NAMALWA (cell line): ENCODE data around the gene B3GAT2.

Experiments used
- DNase-seq: peaks from one replicate; pipeline ENCODE4 v3.0.0-alpha.2; 2015; ENCODE audit warnings: low spot score

Gene B3GAT2

DNA sequence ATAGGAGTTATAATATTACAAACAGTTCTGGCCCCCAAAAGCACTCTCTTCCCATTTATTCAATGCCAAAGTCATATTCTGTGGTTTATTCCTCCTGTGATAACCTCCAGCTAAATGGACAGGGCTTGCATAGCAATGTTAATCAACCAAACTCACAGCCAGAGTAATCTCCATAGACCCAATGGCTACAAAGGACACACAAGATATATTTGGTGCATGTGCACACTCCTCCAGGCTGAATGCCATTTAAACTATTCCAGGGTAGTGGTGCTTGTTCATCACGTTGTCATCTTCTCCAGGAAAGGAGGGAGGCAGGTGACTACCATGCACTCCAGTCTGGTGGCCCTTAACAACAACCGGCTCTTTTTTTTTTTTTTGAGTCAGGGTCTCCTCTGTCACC lies 56.8 kb downstream of the B3GAT2 start:
- no peak for DNase-seq

DNA sequence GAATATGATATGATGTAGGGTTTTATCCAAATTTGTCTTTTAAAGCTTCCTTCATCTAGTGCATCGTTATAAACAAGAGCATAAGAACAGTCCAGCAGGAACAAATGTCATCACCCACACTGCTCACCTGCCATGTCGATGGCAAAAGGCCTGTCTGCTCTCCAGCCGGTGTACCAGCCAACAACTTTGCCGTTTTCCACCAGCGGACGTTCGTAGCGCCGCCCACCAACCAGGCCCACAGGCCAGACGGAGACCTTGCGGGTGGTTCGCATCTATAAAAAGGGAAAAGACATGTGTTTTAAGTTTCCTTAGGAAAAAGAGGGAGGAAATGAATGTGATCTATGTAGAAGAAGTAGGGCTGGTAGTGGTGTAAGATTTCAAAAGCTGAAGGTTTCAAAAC lies 62.9 kb downstream of the B3GAT2 start:
- no peak for DNase-seq

DNA sequence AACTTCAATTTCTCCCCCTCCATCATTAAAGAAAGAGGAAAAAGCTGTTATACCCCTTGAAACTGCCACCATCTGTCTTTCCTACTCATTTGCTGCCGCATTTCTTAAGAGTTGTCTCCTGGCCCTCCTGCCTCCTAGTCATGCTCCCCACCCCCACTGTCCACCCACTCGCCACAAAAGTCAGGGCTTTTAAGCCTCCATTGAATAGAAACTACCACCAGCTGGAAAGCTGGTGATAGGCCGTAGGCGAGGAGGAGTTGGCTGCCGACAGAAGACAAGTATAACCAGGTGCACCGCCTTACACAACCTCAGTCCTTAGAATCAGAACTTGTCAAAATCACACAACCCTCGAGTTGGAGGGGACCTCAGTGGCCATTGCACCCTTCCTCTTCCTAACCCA lies 67.6 kb downstream of the B3GAT2 start:
- no peak for DNase-seq

DNA sequence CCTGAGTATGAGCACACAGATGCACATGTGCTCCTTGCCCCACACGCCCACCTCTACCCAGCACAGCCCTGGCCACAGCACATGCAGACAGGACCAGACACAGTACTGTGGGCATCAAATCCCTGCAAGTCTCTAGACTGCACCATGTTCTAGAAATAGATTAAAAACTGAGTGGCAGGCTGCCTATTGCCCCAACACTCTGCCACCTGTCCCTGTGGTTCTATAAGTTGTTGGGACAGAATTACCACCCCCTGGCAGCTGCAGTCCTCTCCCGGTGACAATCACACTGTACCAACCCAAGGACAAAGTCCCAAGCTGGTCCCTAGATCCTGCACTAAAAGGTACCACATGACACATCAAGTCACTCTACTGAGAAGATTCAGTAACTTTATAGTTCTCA lies 70.2 kb downstream of the B3GAT2 start:
- DNase-seq: no peak

DNA sequence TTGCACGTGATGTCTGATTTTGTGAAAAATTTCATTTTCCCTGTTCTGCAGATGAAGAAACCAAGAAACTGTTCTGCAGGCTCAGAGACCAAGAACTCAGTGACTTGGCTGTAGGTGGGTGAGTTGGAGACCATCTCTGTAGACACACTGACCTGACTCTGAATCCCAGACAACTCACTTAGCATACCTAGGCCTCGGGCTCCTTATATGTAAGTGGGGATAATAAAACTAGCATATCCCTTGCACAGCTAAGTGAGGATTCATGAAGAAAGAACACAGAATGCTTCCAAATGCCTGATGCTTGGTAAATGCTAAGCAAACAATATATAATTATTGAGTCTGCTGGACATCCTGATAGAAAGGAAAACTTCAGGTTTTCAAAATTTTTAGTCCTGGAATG lies 70.8 kb downstream of the B3GAT2 start:
- DNase-seq: no peak

DNA sequence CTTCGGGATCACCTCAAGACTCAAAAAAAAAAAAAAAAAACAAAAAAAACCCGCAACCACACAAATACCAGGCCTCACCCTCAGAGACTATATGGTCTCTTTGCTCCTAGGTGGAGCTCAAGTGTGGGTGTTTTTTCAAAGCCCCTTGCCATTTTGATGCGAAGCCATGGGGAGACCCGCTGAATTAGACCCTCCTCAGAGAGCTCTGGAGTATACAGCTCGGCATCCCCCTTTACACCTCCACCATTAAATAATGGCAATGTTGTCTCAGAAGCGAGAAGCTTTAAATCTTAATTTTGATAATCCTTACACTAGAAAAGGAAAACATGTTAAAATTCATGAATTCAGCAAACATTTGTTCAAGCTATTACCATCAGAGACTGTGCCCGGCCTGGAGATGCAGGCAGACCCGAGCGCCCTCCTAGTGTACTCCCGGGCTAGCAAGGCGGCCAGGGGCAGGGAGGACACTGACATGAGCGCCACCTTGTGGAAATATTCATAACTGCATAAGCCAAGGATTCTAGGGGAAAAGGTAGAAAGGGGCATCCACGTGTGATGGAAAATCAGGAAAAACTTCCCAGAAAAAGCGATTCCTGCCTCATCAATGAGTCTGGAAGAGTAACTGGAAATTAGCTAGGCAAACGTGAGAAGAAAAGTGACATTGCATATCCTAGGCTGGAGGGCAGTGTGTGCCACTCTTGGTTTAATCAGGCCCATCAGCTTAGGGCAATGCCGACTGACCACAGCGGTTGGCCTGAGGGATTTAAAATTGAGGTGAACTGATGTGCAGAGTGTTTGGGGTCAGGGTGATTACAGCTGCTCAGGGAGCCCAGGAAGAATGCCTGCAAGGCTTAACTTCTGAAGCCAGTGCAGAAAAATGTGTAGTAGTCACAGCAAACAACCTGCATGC lies 72.5 kb downstream of the B3GAT2 start:
- peak; percentile 71 for DNase-seq

DNA sequence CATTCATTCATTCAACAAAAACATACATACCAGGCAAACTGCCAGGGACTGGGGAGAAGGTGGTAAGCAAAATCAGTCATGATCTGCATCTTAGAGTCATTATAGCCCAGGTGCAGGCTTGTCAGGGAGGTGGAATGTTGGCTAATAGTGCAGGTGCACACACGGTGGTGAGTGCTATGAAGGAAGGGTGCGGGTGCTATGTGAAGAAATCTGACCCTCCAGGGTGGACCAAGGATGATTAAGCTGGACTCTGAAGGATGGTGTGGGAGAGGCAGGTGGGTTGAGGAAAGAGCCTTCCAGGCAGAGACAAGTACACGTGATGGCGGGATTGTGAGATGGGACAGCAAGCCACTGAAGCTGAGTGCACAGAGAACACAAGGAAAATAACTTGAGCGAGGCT lies 77.4 kb downstream of the B3GAT2 start:
- DNase-seq: no peak

DNA sequence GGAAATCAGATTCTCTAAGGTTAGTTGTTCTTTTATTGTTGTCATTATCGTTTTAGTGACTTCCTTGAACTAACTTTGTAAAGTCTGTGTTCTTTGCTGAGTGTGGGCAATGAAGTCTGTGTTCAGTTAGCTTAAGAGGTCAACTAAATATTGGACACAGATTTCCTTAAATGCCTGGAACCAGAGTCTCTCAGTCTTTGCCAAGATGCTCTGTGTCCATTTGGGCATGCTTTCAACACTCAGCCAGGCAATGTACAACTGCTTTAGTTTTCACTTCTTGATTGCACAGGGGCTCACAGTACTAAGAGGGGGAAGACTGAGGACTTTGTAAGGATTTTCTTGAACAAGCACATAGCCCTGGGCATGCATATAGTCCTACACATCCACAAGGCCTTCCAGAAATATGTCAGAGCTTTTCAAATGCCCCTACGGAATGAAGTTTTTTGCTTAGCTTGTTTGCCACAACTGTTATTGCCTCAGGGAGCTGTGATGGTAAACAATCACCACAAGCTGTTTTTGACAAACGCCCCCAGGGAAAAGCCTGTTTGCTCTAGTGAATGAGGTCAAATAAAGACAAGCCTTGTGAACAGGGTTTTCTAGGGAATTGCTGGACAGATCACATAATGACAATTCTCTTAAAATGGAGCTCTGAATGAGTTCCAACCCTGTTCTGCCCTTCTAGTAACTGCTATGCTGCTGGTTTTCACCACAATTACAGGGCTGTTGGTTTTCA lies 82.5 kb downstream of the B3GAT2 start:
- no peak for DNase-seq

DNA sequence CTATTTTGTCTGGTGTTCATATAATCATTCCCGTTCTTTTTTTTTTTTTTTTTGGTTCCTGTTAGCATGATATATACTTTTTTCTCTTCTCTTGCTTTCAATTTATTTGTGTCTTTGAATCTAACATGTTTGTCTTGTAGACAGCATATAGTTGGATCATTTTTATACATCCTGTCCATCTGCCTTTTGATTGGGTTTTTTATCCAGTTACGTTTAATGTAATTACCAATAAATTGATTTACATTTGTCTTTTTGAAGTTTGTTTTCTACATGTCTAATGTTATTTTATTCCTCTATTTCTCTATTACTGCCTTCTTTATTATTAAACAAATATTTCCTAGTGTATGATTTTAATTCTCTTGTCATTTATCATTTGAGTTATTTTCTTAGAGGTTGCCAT lies 84.4 kb downstream of the B3GAT2 start:
- DNase-seq: no peak

DNA sequence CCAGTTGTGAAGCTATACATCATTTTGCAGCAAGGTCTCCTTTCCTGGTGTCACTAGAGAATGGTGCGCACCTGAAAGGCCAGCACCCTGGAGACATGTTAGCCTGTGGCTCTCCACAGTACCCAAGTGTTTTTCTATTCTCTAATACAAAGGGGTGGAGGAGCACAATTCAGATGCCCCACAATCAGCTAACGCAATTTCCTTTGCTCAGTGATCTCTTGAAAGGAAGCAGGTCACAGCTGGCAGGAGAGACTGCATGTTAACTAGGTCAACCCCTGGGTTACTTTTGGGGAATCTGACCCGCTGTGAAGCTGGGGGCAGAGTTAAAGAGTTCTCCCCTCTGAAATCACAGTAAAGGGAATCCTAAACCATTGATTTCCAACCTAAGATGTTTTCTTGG lies 92.5 kb downstream of the B3GAT2 start:
- DNase-seq: peak; percentile 52

DNA sequence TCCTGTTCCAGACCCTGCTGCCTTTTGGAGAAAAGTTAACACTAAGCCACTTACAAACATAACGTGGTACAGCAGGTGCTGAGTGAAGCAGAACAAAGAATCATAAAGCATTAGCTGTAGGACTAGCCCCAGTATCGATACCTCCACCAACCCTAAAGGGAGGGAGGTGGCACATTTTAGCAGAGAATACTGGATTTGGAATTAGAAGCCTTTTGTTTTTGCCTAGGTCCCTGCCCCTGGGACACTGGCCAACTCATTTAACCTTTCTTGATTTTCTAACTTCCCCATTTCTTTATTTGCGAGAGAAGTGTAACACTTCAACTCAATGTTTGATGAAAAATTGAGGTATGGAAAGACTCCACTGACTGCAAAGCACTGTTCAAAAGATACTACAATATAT lies 93.5 kb downstream of the B3GAT2 start:
- DNase-seq: peak; percentile 42

DNA sequence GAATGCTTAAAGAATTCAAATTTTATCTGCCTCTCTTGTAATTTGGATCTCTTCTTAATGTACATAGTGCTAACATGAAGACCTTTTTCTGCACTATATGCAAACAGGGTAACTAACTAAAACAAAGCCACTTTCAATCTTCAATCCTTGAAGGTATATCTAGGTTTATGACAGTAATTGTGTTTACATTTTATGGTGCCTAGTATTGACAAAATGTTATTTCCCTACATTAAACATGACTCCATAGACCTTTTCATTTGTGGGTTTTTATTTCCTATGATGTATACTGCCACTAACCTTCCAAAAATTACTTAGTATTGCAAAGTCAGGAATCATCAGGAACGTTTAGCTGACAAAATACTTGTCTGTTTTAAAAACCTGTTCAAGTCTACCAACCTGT lies 95.9 kb downstream of the B3GAT2 start:
- DNase-seq: no peak

DNA sequence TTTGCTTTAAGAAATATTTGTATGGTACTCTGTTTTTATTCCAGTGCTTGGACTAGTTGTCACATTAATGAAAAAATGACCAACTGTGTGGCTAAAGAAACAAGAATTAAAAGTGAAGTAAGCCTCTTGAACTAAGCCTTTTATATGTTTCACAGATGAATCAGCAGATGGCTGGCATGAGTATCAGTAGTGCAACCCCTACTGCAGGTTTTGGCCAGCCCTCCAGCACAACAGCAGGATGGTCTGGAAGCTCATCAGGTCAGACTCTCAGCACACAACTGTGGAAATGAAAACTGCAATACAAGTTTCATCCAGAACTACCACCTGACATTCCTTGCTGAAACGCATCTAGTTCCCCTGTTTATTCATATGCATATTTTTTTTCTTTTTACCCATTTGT lies 96.8 kb downstream of the B3GAT2 start:
- DNase-seq: no peak

DNA sequence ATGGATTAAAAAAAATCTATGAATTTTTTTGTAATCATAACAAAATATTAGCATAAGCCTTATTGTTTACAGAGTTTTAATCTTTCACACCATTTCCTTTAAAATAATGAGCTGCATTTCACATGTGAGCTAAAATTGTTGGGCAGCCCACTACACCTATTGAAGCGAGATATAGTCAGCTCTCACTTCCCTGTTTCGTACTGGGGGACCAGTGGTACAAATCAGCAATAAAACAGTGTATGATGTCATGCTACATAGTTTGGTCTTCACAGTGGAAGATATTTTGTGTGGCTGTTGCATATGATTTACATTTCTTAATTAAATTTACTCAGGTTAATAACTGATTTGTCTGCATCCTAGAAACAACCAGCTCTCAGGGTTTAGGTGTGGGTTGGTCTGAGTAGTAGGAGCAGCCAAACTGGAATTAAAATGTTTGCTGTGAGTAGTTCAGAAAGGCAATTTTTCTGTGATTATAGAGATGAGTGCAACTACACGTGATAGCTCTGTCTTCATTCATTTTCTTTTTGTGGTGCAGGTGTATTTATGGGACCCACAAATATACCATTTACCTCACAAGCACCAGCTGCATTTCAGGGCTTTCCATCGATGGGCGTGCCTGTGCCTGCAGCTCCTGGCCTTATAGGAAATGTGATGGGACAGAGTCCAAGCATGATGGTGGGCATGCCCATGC lies 99.3 kb downstream of the B3GAT2 start:
- DNase-seq: peak; percentile 88

DNA sequence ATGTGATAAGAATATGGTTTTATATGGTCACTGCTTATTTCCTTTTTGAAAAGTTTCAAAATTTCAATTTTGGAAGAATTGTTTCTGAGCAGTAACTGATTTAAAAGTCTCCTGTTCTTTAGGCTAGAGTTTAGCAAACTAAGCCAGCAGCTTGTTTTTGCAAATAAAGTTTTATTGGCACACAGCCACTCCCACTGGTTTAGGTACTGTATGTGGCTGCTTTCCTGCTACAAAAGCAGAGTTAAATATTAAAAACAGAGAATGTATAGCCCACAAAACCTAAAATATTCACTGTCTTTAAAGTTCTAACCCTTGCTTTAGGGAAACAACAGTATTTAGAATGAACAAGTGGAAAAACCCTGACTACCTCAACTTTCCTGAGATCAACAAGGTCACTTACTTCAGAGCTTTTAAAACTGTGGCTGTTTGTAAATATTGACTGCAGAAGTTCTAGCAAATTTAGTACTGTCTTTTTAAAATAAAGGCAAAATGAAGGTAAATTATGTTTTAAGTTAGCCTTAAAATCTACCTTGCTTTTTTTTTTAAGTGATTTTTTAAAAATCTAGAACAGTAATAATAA lies 104.1 kb downstream of the B3GAT2 start:
- peak; percentile 27 for DNase-seq

DNA sequence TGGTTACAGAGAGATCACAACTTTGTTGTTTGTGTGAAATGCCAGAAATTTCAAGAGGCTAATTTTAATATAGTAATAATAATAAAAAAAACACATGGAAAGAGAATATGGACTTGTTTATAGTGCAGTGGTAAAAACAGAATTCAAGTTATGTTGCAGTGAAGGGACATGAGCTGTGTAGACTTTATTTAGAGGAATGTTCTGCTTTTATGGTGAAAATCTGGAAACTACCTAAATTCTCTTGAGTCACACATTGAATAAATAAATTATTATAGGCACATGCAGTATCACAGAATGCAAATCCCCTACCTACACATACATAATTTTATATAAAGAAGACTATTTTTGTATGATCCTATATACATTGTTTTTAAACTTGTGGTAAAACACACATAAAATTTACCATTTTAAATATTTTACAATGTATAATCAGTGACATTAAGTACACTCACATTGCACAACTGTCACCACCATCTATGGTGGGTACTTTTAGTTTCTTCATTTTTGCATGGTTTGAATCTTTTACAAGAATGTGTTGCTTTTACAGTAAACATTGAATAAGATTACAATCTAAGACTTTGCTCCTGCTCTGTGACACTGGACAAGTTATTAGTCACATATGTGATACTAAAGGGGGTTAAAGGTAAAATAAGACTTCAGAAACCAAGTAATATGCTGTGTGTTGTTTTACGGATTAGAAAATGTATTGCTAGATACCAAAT lies 107.4 kb downstream of the B3GAT2 start:
- DNase-seq: no peak

DNA sequence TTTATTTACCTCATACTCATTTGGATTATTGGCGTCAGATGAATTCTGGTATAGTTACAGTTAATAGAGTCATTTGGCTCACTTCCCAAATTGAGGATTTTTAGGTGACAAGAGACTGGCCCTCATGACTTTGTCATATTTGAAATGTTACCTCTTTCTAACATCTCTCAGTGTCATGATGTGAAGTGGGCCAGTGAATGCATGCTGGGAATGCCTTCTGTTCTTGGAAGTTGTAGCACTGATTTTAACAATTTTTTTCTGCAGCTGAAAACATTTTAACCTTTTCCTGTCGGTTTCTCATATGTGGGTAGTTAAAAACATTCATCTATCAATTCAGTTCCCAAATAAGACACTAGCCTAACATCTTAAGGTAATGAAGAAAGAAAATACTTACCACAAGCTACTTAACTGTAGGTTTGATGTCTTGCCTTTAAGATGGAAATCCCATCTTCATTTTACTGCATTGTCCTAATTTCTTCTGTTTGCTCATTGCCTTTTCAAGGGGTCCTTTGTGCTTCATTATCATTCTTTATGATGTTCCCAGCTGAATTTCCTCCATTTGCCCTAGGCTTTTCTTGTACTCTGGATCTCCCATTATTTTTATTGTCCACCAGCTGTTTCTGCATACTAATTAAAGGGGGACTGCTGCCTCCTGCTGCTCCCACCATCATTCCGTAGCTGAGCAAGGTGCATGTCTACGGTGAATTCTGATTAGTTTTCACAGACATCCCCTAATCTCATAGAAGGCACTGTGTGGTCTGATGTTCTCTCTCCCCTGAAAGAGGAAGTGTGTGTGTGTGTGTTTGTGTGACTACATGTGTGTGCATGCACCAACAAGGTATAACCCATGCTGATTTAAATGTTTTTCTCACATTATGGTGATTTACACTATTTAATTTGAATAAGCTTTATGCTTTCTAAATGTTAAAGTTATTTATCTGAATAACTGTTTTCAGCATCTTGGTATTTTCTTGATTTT lies 109.5 kb downstream of the B3GAT2 start:
- DNase-seq: no peak

DNA sequence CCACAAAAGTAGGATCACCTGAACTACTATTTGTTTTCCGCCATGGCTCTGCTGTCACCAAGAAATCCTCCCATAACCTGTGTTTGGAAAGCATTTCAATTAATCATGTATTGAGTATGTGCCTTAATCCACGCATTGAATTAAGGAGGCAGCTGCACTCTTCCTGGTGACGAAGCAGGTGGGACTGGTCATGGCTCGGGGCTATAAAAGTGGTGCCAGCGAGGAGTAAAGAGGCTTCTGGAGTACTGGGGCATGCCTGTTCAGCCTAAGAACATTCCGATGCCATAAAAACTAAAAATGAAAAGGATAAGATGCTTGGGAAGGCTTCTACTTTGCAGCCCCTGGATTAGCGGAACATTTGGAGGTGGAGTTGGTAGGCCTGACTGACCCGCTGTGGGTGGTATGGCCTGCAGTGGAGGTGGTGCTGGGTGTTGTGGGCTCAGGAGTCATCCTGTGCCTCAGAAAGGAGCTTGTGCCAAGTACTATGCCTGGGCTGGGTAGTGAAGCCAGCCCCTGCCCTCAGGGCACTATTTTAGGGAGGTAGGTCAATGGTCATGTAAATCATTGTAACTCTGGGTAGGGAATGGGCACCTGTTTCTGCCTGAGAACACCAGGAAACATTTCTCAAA lies 110.5 kb downstream of the B3GAT2 start:
- DNase-seq: no peak

DNA sequence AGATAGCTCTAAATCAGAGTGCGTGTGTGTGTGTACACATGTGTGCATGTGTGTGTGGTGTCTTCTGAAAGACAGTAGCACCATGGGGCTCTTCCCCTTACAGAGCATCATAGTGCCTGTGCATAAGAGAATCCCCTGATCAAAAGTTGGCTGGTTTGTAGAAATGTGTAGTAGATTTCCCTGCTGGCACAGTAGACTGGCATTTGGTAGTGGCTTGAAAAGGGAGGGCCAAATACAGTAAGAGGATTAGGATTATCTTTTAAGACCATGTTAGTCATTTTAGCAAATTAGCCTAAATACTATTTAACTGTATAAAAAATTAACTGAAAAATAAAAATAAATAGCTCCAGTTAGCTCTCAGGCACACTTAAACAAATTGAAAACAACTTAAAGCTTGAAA lies 112.6 kb downstream of the B3GAT2 start:
- DNase-seq: no peak

DNA sequence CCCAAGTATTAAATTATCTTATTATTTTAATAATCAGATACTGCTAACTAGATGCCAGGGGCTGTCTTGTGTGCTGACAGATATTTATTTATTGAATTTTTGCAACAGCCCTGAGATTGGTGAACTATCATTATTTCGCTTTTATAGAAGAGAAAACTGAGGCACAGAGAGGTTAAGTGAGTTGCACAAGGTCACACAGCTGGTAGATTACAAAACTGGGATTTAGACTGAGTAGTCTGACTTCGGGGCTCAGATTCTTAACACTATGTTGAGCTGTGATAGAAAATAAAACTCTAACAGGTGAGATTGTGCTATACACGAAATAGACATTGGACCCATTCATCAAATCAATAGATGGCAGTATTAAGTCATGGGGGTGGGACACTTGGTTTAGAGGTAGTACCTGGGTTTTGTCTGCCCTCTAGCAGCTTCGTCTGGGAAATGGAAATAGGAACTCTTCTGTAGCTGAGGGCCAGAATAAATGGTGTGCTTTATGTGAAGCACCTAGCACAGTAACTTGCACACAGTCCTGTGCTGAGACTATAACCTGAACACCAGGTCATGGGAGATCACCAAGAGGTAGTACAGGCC lies 113.4 kb downstream of the B3GAT2 start:
- peak; percentile 34 for DNase-seq
